HEK293 (cell line): ENCODE data around the gene VAV2.

Source experiments
- AEBP2 ChIP-seq: fragments of 450-650 bp; formaldehyde crosslinking; IDR thresholded peaks from 2 replicates; pipeline ENCODE4 v1.5.1; 2016; ENCODE audit warnings: missing biosample characterization, missing genetic modification characterization, borderline replicate concordance
- CTCF ChIP-seq: fragments of 450-650 bp; formaldehyde crosslinking; IDR thresholded peaks from 2 replicates; pipeline ENCODE4 v1.5.1; 2016; ENCODE audit warnings: missing biosample characterization, missing genetic modification characterization
- TCF7L2 ChIP-seq: IDR thresholded peaks from 2 replicates; pipeline ENCODE4 v1.6.1; 2011; ENCODE audit warnings: low read depth, mild to moderate bottlenecking, inconsistent platforms, low read length, moderate library complexity, borderline replicate concordance
- ZBTB8A ChIP-seq: fragments of 450-650 bp; formaldehyde crosslinking; IDR thresholded peaks from 2 replicates; pipeline ENCODE4 v1.5.1; 2016; ENCODE audit warnings: missing biosample characterization, missing genetic modification characterization
- ZNF830 ChIP-seq: fragments of 450-650 bp; IDR thresholded peaks from 2 replicates; pipeline ENCODE4 v1.5.0; 2018; ENCODE audit warnings: missing biosample characterization, missing genetic modification characterization, low read depth, mild to moderate bottlenecking, moderate library complexity

- TF ChIP-seq CTCF (tag by site-specific recombination) (no peak), ZNF830 (tag by site-specific recombination) (no peak), AEBP2 (no peak), TCF7L2 (no peak), ZBTB8A (tag by site-specific recombination) (no peak)
These were observed 32.1 kb downstream of the VAV2 start for GRCh38 chr9:133959966-133960567.
